Measurements from ENCODE around the gene ARHGEF5. TPM values are rescaled to one million over a fixed set of nuclear protein-coding genes. Genes with fewer than 3 reads are reported as not detected.
A peak's percentile ranks its signal among the peaks of the same experiment; 100 is the strongest.

The ARHGEF5 gene
- total and polyA plus RNA-seq, 9 of the 15 experiments (the other 6 are each of a cell fraction or from before 2014, with no cell fraction given), result 0.03 to 0.49 (median 0.10) TPM; not detected in 1

GRCh38 chr7:144410441-144410840 is 55.2 kb downstream of the ARHGEF5 start (continued):
- TF ChIP-seq, protein P1, sequence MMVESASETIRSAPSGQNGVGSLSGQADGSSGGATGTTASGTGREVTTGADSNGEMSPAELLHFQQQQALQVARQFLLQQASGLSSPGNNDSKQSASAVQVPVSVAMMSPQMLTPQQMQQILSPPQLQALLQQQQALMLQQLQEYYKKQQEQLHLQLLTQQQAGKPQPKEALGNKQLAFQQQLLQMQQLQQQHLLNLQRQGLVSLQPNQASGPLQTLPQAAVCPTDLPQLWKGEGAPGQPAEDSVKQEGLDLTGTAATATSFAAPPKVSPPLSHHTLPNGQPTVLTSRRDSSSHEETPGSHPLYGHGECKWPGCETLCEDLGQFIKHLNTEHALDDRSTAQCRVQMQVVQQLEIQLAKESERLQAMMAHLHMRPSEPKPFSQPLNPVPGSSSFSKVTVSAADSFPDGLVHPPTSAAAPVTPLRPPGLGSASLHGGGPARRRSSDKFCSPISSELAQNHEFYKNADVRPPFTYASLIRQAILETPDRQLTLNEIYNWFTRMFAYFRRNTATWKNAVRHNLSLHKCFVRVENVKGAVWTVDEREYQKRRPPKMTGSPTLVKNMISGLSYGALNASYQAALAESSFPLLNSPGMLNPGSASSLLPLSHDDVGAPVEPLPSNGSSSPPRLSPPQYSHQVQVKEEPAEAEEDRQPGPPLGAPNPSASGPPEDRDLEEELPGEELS (CRISPR knock-in tag; IDR thresholded peaks at IDR 0.05; ENCODE audit: borderline replicate concordance), result no peak
- TF ChIP-seq RHOXF2B (CRISPR knock-in tag; conservative IDR thresholded peaks at IDR 0.05) (no peak), CXXC5 (CRISPR knock-in tag; IDR thresholded peaks at IDR 0.05) (no peak), WHSC1 (IDR thresholded peaks at IDR 0.05; ENCODE audit: low read length) (no peak), ZNF75A (CRISPR knock-in tag; IDR thresholded peaks at IDR 0.05) (no peak), ERF (CRISPR knock-in tag; IDR thresholded peaks at IDR 0.05) (no peak), HIVEP1 (CRISPR knock-in tag; IDR thresholded peaks at IDR 0.05) (no peak), ZNF184 (CRISPR knock-in tag; IDR thresholded peaks at IDR 0.05) (no peak)
- TF ChIP-seq, protein P2, sequence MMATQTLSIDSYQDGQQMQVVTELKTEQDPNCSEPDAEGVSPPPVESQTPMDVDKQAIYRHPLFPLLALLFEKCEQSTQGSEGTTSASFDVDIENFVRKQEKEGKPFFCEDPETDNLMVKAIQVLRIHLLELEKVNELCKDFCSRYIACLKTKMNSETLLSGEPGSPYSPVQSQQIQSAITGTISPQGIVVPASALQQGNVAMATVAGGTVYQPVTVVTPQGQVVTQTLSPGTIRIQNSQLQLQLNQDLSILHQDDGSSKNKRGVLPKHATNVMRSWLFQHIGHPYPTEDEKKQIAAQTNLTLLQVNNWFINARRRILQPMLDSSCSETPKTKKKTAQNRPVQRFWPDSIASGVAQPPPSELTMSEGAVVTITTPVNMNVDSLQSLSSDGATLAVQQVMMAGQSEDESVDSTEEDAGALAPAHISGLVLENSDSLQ (IDR thresholded peaks at IDR 0.05), result no peak

DNA sequence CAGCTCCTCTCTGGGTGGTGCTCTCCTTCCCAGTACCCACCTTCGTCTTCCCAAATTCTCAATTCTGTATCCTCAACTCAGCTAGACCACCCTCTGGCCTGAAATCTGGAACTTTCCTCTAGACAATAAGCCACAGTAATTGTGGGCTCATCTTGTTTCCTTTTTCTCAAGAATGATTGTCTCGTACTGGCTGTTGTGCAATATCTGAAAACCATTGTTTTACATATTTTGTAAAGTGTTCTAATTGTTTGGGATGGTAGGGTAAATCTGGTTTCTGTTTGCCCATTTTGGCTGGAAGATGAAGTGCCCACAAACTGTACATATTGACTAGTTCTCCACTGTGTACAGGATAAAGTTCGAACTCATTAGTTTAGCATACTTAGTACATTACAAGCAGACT is 59.6 kb downstream of the ARHGEF5 start:
- Histone ChIP-seq H3K36me3 (ENCODE audit: control insufficient read depth, insufficient read depth, low read length) (no peaks in the 10 kb centered on the region), H3K9me3 (replicated peaks; ENCODE audit: control insufficient read depth, insufficient read depth, low read depth, low read length) (no peaks in the 10 kb centered on the region), H3K4me3 (no peak overlapping the region), H3K9ac (ENCODE audit: insufficient read depth in 1 of 2, low read depth in 2 of 2, low read length in 2 of 2) (no peak overlapping the region), H3K27ac (ENCODE audit: extremely low read depth, low read depth, low read length) (no peak overlapping the region), H4K20me1 (replicated peaks; ENCODE audit: control insufficient read depth, insufficient read depth, low read length) (no peaks in the 10 kb centered on the region), H3K79me2 (ENCODE audit: control insufficient read depth, insufficient read depth, low read length) (no peaks in the 10 kb centered on the region), H3K4me2 (ENCODE audit: insufficient read depth, low read length) (no peak overlapping the region), H3K4me1 (replicated peaks in 1 of 2; ENCODE audit: control insufficient read depth in 2 of 2, insufficient read depth in 2 of 2, low read length in 2 of 2) (no peaks in the 10 kb centered on the region), H3K27me3 (ENCODE audit: control insufficient read depth in 2 of 2, insufficient read depth in 2 of 2, low read length in 2 of 2) (no peaks in the 10 kb centered on the region), H3K9me1 (ENCODE audit: control insufficient read depth, insufficient read depth, low read length) (no peaks in the 10 kb centered on the region), H2AFZ (ENCODE audit: low read depth, low read length) (no peak overlapping the region)
- ChIA-PET POLR2A (interaction anchor here (1.0 kb wide), 1 partner anchor 16 kb away, joined by 4 read pairs; no protein-coding TSS in a partner anchor), CTCF (ENCODE audit: low intra/inter-chr PET ratio) (no interaction called here)
- no peak for DNase-seq (ENCODE audit: extremely low read depth in 1 of 4, low spot score in 3 of 4)
- TF ChIP-seq CEBPB (tag; IDR thresholded peaks at IDR 0.05) (peak; percentile 60), POLR2G (IDR thresholded peaks at IDR 0.05; ENCODE audit: low read depth, low read length) (no peak), CEBPG (CRISPR knock-in tag; IDR thresholded peaks at IDR 0.05) (no peak), CEBPG (tag; conservative IDR thresholded peaks at IDR 0.05 in 1 of 2, IDR thresholded peaks at IDR 0.05 in 1 of 2) (peak in 1 of 2 experiments; percentile 56; a peak in 1 of 4 replicates), TEAD1 (CRISPR knock-in tag; IDR thresholded peaks at IDR 0.05) (no peak), YBX1 (IDR thresholded peaks at IDR 0.05) (no peak)
- TF ChIP-seq, protein P3, sequence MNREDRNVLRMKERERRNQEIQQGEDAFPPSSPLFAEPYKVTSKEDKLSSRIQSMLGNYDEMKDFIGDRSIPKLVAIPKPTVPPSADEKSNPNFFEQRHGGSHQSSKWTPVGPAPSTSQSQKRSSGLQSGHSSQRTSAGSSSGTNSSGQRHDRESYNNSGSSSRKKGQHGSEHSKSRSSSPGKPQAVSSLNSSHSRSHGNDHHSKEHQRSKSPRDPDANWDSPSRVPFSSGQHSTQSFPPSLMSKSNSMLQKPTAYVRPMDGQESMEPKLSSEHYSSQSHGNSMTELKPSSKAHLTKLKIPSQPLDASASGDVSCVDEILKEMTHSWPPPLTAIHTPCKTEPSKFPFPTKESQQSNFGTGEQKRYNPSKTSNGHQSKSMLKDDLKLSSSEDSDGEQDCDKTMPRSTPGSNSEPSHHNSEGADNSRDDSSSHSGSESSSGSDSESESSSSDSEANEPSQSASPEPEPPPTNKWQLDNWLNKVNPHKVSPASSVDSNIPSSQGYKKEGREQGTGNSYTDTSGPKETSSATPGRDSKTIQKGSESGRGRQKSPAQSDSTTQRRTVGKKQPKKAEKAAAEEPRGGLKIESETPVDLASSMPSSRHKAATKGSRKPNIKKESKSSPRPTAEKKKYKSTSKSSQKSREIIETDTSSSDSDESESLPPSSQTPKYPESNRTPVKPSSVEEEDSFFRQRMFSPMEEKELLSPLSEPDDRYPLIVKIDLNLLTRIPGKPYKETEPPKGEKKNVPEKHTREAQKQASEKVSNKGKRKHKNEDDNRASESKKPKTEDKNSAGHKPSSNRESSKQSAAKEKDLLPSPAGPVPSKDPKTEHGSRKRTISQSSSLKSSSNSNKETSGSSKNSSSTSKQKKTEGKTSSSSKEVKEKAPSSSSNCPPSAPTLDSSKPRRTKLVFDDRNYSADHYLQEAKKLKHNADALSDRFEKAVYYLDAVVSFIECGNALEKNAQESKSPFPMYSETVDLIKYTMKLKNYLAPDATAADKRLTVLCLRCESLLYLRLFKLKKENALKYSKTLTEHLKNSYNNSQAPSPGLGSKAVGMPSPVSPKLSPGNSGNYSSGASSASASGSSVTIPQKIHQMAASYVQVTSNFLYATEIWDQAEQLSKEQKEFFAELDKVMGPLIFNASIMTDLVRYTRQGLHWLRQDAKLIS (CRISPR knock-in tag; IDR thresholded peaks at IDR 0.05), result no peak
- no peak for FAIRE-seq
- no TSS peak for BruUV-seq (replicated peaks)
- in situ Hi-C loops (cut with MboI) (no loop called here), intact Hi-C loops (cut with micrococcal nuclease) (no loop called here)
- no peak for ATAC-seq
- 0% methylated on average over 3 of the region's 3 CpGs for WGBS (ENCODE audit: insufficient coverage, low coverage, missing lambda C conversion rate)
